ENCODE measurements around the gene GLI2. TPM values are rescaled to one million over a fixed set of nuclear protein-coding genes. Genes with fewer than 3 reads are reported as not detected.

Gene GLI2
- total RNA-seq, 2 donors from 2014 or later: 4.9 to 5.4 TPM

GRCh38 chr2:120715941-120716340, 19.7 kb upstream of the GLI2 start:
- Histone ChIP-seq H3K4me3 (no peak overlapping the region), H3K4me1 (ENCODE audit: control insufficient read depth in 1 of 2, low read depth in 2 of 2) (no peaks in the 10 kb centered on the region), H3K27ac (no peak overlapping the region), H3K9me3 (no peaks in the 10 kb centered on the region), H3K36me3 (no peaks in the 10 kb centered on the region), H3K27me3 (replicated peaks; ENCODE audit: insufficient read depth) (no peaks in the 10 kb centered on the region)
- DNase-seq (ENCODE audit: low spot score): no peak
- no peak for ATAC-seq (ENCODE audit: insufficient number of reproducible peaks, low FRiP score, low read depth)
- TF ChIP-seq CTCF (IDR thresholded peaks at IDR 0.05): no peak

GRCh38 chr2:120716641-120717585, 18.8 kb upstream of the GLI2 start:
- Histone ChIP-seq H3K27me3 (replicated peaks; ENCODE audit: insufficient read depth) (no peaks in the 10 kb centered on the region), H3K4me3 (no peak overlapping the region), H3K36me3 (no peaks in the 10 kb centered on the region), H3K4me1 (ENCODE audit: control insufficient read depth in 1 of 2, low read depth in 2 of 2) (no peaks in the 10 kb centered on the region), H3K9me3 (no peaks in the 10 kb centered on the region), H3K27ac (no peak overlapping the region)
- TF ChIP-seq CTCF (IDR thresholded peaks at IDR 0.05): no peak
- ATAC-seq (ENCODE audit: insufficient number of reproducible peaks, low FRiP score, low read depth): no peak
- DNase-seq (ENCODE audit: low spot score): no peak

GRCh38 chr2:120719491-120719890, 16.2 kb upstream of the GLI2 start:
- DNase-seq (ENCODE audit: low spot score): no peak
- TF ChIP-seq CTCF (IDR thresholded peaks at IDR 0.05): no peak
- H3K27me3 ChIP-seq (replicated peaks; ENCODE audit: insufficient read depth): no peaks in the 10 kb centered on the region
- H3K36me3 ChIP-seq: no peaks in the 10 kb centered on the region
- no peaks in the 10 kb centered on the region for H3K9me3 ChIP-seq
- H3K4me1 ChIP-seq (ENCODE audit: control insufficient read depth in 1 of 2, low read depth in 2 of 2): peaks cover 0 to 7% of the 10 kb centered on the region in 2 donors
- no peak overlapping the region for H3K27ac ChIP-seq
- no peak for ATAC-seq (ENCODE audit: insufficient number of reproducible peaks, low FRiP score, low read depth)
- H3K4me3 ChIP-seq: no peak overlapping the region

- Histone ChIP-seq H3K4me3 (no peak overlapping the region), H3K27ac (no peak overlapping the region), H3K4me1 (ENCODE audit: control insufficient read depth in 1 of 2, low read depth in 2 of 2) (peaks cover 0 to 7% of the 10 kb centered on the region in 2 donors), H3K9me3 (no peaks in the 10 kb centered on the region), H3K27me3 (replicated peaks; ENCODE audit: insufficient read depth) (no peaks in the 10 kb centered on the region), H3K36me3 (no peaks in the 10 kb centered on the region)
- TF ChIP-seq CTCF (IDR thresholded peaks at IDR 0.05): no peak
- no peak for DNase-seq (ENCODE audit: low spot score)
- ATAC-seq (ENCODE audit: insufficient number of reproducible peaks, low FRiP score, low read depth): no peak
Measured at GRCh38 chr2:120720231-120720630, 15.4 kb upstream of the GLI2 start.

- no peaks in the 10 kb centered on the region for H3K36me3 ChIP-seq
- H3K4me1 ChIP-seq (ENCODE audit: control insufficient read depth in 1 of 2, low read depth in 2 of 2): peaks cover 0 to 7% of the 10 kb centered on the region in 2 donors
- TF ChIP-seq CTCF (IDR thresholded peaks at IDR 0.05): no peak
- H3K27me3 ChIP-seq (replicated peaks; ENCODE audit: insufficient read depth): no peaks in the 10 kb centered on the region
- no peak overlapping the region for H3K27ac ChIP-seq
- no peak for DNase-seq (ENCODE audit: low spot score)
- H3K9me3 ChIP-seq: peaks cover under 1% of the 10 kb centered on the region
- ATAC-seq (ENCODE audit: insufficient number of reproducible peaks, low FRiP score, low read depth): no peak
- H3K4me3 ChIP-seq: no peak overlapping the region
Measured at GRCh38 chr2:120720746-120721375, 14.8 kb upstream of the GLI2 start.

Data from thoracic aorta (tissue), 2 donors.